Measurements from ENCODE around the gene RACGAP1.

DNA sequence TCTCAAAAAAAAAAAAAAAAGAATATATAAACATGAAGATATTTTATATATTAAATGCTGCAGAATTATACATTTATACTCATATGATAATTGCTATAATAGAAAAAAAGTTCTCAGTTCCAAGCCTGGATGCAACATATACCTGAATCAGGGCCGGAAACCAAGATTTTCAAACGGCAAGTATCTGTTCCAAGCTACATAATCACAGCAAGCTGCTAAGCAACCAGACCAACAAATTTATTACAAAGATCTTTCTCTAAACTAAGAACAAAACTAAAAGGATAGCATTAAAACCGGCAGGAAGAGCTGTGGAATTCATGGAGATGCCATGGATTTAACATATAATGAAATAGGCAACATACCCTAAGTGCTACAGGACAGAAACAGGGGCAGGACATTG, 7.1 kb downstream of the RACGAP1 start:
- TF ChIP-seq ZNF274 (IDR thresholded peaks at IDR 0.05; ENCODE audit: low read depth, low read length) (no peak), YY1 (IDR thresholded peaks at IDR 0.05; ENCODE audit: insufficient read depth, insufficient read length) (no peak), SUZ12 (IDR thresholded peaks at IDR 0.05; ENCODE audit: extremely low read depth, insufficient read depth, insufficient read length) (no peak)

Measured in NT2/D1 (cell line).